Measurements from ENCODE around the gene PURA. TPM values are rescaled to one million over a fixed set of nuclear protein-coding genes. Genes with fewer than 3 reads are reported as not detected.

The PURA gene
- total RNA-seq, 1 experiment from 2014 or later, result 16.9 TPM

DNA sequence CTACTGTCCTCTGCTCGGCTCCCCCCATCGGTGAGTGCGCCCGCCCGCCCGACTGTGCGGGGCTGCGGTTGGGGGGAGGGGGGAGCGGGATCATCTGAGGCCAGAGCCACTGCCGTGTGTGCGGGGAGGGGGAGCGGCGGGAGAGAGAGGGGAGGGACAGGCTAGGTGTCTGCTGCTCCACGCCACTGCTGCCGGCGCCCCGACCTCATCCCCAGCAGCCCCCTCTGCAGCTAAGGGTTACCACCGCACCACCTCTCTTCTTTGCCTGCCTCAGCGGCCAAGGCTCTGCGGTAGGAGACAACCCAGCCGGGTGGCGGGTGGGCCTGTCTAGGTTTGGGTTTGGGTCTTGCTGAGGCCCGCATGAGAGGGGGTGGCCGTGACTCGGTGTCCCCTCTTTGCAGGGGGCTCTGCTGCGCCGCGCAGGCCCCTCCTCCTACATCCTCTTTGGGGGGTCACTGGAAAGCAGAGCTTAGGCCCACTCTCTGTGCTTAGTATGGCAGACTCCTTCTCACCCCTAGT, 670 bp upstream of the PURA start:
- Histone ChIP-seq H3K27ac (ENCODE audit: low read length) (peak overlapping the region; percentile 96), H3K4me3 (ENCODE audit: low read depth in 2 of 2, low read length in 2 of 2) (peak overlapping the region; percentile 72 to 93), H3K9me3 (ENCODE audit: control insufficient read depth, insufficient read depth, low read depth, low read length) (no peaks in the 10 kb centered on the region), H3K36me3 (ENCODE audit: control insufficient read depth, insufficient read depth, low read length) (peaks cover 3% of the 10 kb centered on the region; the same call in 1 of the 2 replicates), H3K4me1 (ENCODE audit: control insufficient read depth, insufficient read depth, low read length) (peaks cover 57% of the 10 kb centered on the region), H3K27me3 (ENCODE audit: control insufficient read depth, insufficient read depth, low read length) (no peaks in the 10 kb centered on the region)
- ChIA-PET POLR2A (no interaction called here), CTCF (interaction anchor here (0.7 kb wide), 1 partner anchor 247 kb away, joined by 7 read pairs; no protein-coding TSS in a partner anchor)
- in situ Hi-C loops (cut with HindIII; ENCODE audit: low pct_unique_long_range_greater_than_20kb, low sequenced_read_pairs) (no loop called here), intact Hi-C loops (cut with micrococcal nuclease; ENCODE audit: unreplicated experiment) (loop anchor here (5.0 kb wide), 1 partner anchor 76 kb away; no protein-coding TSS in a partner anchor)
- no TSS peak for BruUV-seq (replicated peaks)
- TF ChIP-seq, protein P1, sequence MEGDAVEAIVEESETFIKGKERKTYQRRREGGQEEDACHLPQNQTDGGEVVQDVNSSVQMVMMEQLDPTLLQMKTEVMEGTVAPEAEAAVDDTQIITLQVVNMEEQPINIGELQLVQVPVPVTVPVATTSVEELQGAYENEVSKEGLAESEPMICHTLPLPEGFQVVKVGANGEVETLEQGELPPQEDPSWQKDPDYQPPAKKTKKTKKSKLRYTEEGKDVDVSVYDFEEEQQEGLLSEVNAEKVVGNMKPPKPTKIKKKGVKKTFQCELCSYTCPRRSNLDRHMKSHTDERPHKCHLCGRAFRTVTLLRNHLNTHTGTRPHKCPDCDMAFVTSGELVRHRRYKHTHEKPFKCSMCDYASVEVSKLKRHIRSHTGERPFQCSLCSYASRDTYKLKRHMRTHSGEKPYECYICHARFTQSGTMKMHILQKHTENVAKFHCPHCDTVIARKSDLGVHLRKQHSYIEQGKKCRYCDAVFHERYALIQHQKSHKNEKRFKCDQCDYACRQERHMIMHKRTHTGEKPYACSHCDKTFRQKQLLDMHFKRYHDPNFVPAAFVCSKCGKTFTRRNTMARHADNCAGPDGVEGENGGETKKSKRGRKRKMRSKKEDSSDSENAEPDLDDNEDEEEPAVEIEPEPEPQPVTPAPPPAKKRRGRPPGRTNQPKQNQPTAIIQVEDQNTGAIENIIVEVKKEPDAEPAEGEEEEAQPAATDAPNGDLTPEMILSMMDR (IDR thresholded peaks at IDR 0.05), result no peak
- TF ChIP-seq TCF7L2 (IDR thresholded peaks at IDR 0.05; ENCODE audit: low read depth, low read length) (no peak), POLR2AphosphoS5 (IDR thresholded peaks at IDR 0.05; ENCODE audit: low read depth, low read length) (no peak), SIN3A (IDR thresholded peaks at IDR 0.05; ENCODE audit: borderline replicate concordance, insufficient read depth, low read depth, low read length) (no peak)
- TF ChIP-seq, protein P2, sequence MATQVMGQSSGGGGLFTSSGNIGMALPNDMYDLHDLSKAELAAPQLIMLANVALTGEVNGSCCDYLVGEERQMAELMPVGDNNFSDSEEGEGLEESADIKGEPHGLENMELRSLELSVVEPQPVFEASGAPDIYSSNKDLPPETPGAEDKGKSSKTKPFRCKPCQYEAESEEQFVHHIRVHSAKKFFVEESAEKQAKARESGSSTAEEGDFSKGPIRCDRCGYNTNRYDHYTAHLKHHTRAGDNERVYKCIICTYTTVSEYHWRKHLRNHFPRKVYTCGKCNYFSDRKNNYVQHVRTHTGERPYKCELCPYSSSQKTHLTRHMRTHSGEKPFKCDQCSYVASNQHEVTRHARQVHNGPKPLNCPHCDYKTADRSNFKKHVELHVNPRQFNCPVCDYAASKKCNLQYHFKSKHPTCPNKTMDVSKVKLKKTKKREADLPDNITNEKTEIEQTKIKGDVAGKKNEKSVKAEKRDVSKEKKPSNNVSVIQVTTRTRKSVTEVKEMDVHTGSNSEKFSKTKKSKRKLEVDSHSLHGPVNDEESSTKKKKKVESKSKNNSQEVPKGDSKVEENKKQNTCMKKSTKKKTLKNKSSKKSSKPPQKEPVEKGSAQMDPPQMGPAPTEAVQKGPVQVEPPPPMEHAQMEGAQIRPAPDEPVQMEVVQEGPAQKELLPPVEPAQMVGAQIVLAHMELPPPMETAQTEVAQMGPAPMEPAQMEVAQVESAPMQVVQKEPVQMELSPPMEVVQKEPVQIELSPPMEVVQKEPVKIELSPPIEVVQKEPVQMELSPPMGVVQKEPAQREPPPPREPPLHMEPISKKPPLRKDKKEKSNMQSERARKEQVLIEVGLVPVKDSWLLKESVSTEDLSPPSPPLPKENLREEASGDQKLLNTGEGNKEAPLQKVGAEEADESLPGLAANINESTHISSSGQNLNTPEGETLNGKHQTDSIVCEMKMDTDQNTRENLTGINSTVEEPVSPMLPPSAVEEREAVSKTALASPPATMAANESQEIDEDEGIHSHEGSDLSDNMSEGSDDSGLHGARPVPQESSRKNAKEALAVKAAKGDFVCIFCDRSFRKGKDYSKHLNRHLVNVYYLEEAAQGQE (IDR thresholded peaks at IDR 0.05; ENCODE audit: insufficient read depth in 1 of 2, low read depth in 2 of 2, low read length in 1 of 2), result no peak
- ATAC-seq (peak; percentile 36), DNase-seq (ENCODE audit: low read depth, low spot score) (no peak)

DNA sequence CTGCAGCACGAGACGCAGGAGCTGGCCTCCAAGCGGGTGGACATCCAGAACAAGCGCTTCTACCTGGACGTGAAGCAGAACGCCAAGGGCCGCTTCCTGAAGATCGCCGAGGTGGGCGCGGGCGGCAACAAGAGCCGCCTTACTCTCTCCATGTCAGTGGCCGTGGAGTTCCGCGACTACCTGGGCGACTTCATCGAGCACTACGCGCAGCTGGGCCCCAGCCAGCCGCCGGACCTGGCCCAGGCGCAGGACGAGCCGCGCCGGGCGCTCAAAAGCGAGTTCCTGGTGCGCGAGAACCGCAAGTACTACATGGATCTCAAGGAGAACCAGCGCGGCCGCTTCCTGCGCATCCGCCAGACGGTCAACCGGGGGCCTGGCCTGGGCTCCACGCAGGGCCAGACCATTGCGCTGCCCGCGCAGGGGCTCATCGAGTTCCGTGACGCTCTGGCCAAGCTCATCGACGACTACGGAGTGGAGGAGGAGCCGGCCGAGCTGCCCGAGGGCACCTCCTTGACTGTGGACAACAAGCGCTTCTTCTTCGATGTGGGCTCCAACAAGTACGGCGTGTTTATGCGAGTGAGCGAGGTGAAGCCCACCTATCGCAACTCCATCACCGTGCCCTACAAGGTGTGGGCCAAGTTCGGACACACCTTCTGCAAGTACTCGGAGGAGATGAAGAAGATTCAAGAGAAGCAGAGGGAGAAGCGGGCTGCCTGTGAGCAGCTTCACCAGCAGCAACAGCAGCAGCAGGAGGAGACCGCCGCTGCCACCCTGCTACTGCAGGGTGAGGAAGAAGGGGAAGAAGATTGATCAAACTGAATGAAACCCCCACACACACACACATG, 654 bp downstream of the PURA start:
- no peak for TF ChIP-seq TCF7L2 (IDR thresholded peaks at IDR 0.05; ENCODE audit: low read depth, low read length)
- TF ChIP-seq, protein P2 (IDR thresholded peaks at IDR 0.05; ENCODE audit: insufficient read depth in 1 of 2, low read depth in 2 of 2, low read length in 1 of 2), result no peak
- no peak for TF ChIP-seq SIN3A (IDR thresholded peaks at IDR 0.05; ENCODE audit: borderline replicate concordance, insufficient read depth, low read depth, low read length)
- TF ChIP-seq, protein P1 (IDR thresholded peaks at IDR 0.05), result no peak
- TF ChIP-seq POLR2AphosphoS5 (IDR thresholded peaks at IDR 0.05; ENCODE audit: low read depth, low read length), result no peak; the same call in 1 of the 2 replicates
- 0 out of 2 replicates have a peak, but pooled peaks cover 3% of the 10 kb centered on the region for H3K36me3 ChIP-seq (ENCODE audit: control insufficient read depth, insufficient read depth, low read length)
- H3K4me3 ChIP-seq (ENCODE audit: low read depth in 2 of 2, low read length in 2 of 2), result peak overlapping the region; percentile 72 to 93
- DNase-seq (ENCODE audit: low read depth, low spot score) (no peak), ATAC-seq (peak; percentile 62)
- H3K9me3 ChIP-seq (ENCODE audit: control insufficient read depth, insufficient read depth, low read depth, low read length), result no peaks in the 10 kb centered on the region
- peaks cover 65% of the 10 kb centered on the region for H3K4me1 ChIP-seq (ENCODE audit: control insufficient read depth, insufficient read depth, low read length)
- H3K27me3 ChIP-seq (ENCODE audit: control insufficient read depth, insufficient read depth, low read length), result no peaks in the 10 kb centered on the region
- in situ Hi-C loops (cut with HindIII; ENCODE audit: low pct_unique_long_range_greater_than_20kb, low sequenced_read_pairs) (no loop called here), intact Hi-C loops (cut with micrococcal nuclease; ENCODE audit: unreplicated experiment) (loop anchor here (5.0 kb wide), 2 partner anchors 43 to 77 kb away; no protein-coding TSS in a partner anchor)
- POLR2A ChIA-PET, result interaction anchor here (0.6 kb wide), 1 partner anchor 89 kb away, joined by 3 read pairs; no protein-coding TSS in a partner anchor
- CTCF ChIA-PET, result interaction anchor here (0.9 kb wide), 1 partner anchor 42 kb away, joined by 16 read pairs; no protein-coding TSS in a partner anchor
- H3K27ac ChIP-seq (ENCODE audit: low read length), result peak overlapping the region; percentile 91
- no TSS peak for BruUV-seq (replicated peaks)

All from Panc1 (cell line).